OCI-LY7 (cell line): Measurements from ENCODE around the gene TBC1D5. TPM values are rescaled to one million over a fixed set of nuclear protein-coding genes. Genes with fewer than 3 reads are reported as not detected.
"Not testable (repeated sequence)": the region's sequence is repeated elsewhere in the genome, so short reads cannot be mapped to it uniquely, and the experiment has no call there.

Experiments
- BruUV-seq: library from RNA; stranded (reverse); fragments of 400-500 nt; replicated peaks from 2 replicates; lab custom pipeline; 2021; lab: Mats Ljungman, UMichigan
- CTCF ChIA-PET: fragments of 300-600 bp; sonication (Branson Sonifier 250); formaldehyde crosslinking; loops from one replicate; lab custom pipeline; 2022; ENCODE audit warnings: antibody characterized with exemption; ENCODE audit not compliant: unreplicated experiment; lab: Charles Lee
- POLR2A ChIA-PET: fragments of 300-600 bp; sonication (Branson Sonifier 250); formaldehyde crosslinking; loops from one replicate; lab custom pipeline; 2022; ENCODE audit warnings: antibody characterized with exemption; lab: Charles Lee
- DNase-seq: peaks from one replicate; pipeline ENCODE4 v3.0.0-alpha.2; 2015; ENCODE audit warnings: low spot score
- H2AFZ ChIP-seq: fragments of 200-600 bp; sonication (generic), shearing (Covaris generic); 2 replicates; pipeline ENCODE4 v1.6.1; 2014; ENCODE audit warnings: mild to moderate bottlenecking, antibody characterized with exemption, low read length, moderate library complexity
- H3K27ac ChIP-seq: fragments of 200-600 bp; sonication (generic); 2 replicates; pipeline ENCODE4 v1.5.1; 2014; ENCODE audit warnings: mixed run types, low read depth, mild to moderate bottlenecking, moderate library complexity, low read length, inconsistent platforms; ENCODE audit not compliant: poor library complexity, severe bottlenecking
- H3K36me3 ChIP-seq: fragments of 200-600 bp; sonication (generic); 2 replicates; pipeline ENCODE4 v1.6.1; 2014; ENCODE audit warnings: mild to moderate bottlenecking, antibody characterized with exemption, low read length, moderate library complexity, mixed read lengths; ENCODE audit not compliant: insufficient read depth
- H3K4me1 ChIP-seq: fragments of 200-600 bp; sonication (generic); 2 replicates; pipeline ENCODE4 v1.5.1; 2014; ENCODE audit warnings: mild to moderate bottlenecking, low read length; ENCODE audit not compliant: insufficient read depth, poor library complexity, severe bottlenecking
- H3K4me2 ChIP-seq: fragments of 200-600 bp; sonication (generic); 2 replicates; pipeline ENCODE4 v1.6.1; 2014; ENCODE audit warnings: mild to moderate bottlenecking, low read length
- H3K4me3 ChIP-seq: fragments of 200-600 bp; sonication (generic); 2 replicates; pipeline ENCODE4 v1.5.1; 2014; ENCODE audit warnings: mild to moderate bottlenecking, low read depth, low read length; ENCODE audit not compliant: poor library complexity, severe bottlenecking
- H3K79me2 ChIP-seq: fragments of 200-600 bp; sonication (generic); 2 replicates; pipeline ENCODE4 v1.6.1; 2016; ENCODE audit warnings: low read depth, mild to moderate bottlenecking, low read length, moderate library complexity, mixed read lengths; ENCODE audit not compliant: insufficient read depth
- H3K9me2 ChIP-seq: fragments of 200-600 bp; sonication (generic); 2 replicates; pipeline ENCODE4 v1.6.1; 2016; ENCODE audit warnings: mild to moderate bottlenecking, low read length, mixed read lengths; ENCODE audit not compliant: insufficient read depth
- H3K9me3 ChIP-seq: fragments of 200-600 bp; sonication (generic); 2 replicates; pipeline ENCODE4 v1.6.1; 2014; ENCODE audit warnings: mild to moderate bottlenecking, mixed run types, low read length, mixed read lengths
- H4K20me1 ChIP-seq: fragments of 200-600 bp; sonication (generic); 2 replicates; pipeline ENCODE4 v1.6.1; 2014; ENCODE audit warnings: mild to moderate bottlenecking, antibody characterized with exemption, low read length, moderate library complexity, mixed read lengths; ENCODE audit not compliant: insufficient read depth
- EZH2phosphoT487 ChIP-seq: fragments of 200-600 bp; sonication (generic); IDR thresholded peaks from 2 replicates; pipeline ENCODE4 v1.6.1; 2018; ENCODE audit warnings: low read depth, borderline replicate concordance, mild to moderate bottlenecking, mixed run types, antibody characterized with exemption, low read length, moderate library complexity, mixed read lengths
- intact Hi-C: fragments of 100-400 bp; cut with micrococcal nuclease; formaldehyde crosslinking; loops from one replicate; pipeline ENCODE4 v1.10.0; 2022; ENCODE audit not compliant: unreplicated experiment
- total RNA-seq, 2 experiments: library from RNA; depleted of rRNA in 1 of 2; stranded (reverse); fragments of >200 nt in 1 of 2; shearing (Covaris generic) in 1 of 2; gene quantifications; 2 replicates each; pipeline ENCODE4 v1.2.3, GENCODE V29; 2014 to 2022
- TF ChIP-seq, protein P1 (sequence below): fragments of 200-600 bp; sonication (generic); conservative IDR thresholded peaks from 2 replicates; pipeline ENCODE4 v1.5.1; 2014; ENCODE audit warnings: mild to moderate bottlenecking, antibody characterized with exemption, low read length, moderate library complexity, mixed read lengths

Gene TBC1D5
- total RNA-seq, 2 experiments from 2014 or later = 78.5 to 82.4 TPM

DNA sequence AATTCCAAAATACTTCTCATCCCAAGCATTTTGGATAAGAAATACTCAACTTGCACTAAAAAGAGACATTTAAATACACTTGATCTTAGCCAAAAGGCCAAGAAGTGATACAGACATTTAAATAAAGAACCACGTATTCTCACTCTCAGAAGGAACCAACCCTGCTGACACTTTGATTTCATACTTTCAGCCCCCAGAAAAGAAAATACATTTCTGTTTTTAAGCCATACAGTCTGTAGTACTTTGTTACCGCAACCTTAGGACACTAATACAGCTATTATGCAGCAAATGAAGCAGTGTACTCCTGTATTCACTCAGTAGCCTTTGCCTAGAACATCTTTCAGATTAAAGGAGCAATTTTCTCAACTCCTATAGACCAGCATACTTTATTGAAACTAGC, 86.7 kb downstream of the TBC1D5 start:
- intact Hi-C loops = no loop called here
- no peak overlapping the region for H2AFZ ChIP-seq
- no TSS peak for BruUV-seq

GRCh38 chr3:17649748-17650147, 92.7 kb downstream of the TBC1D5 start:
- CTCF ChIA-PET, H3K36me3 ChIP-seq, H4K20me1 ChIP-seq, intact Hi-C loops, H3K79me2 ChIP-seq, POLR2A ChIA-PET, H3K4me2 ChIP-seq, H3K4me1 ChIP-seq, BruUV-seq, H3K9me2 ChIP-seq, H3K27ac ChIP-seq, H3K9me3 ChIP-seq, DNase-seq, H3K4me3 ChIP-seq, H2AFZ ChIP-seq: not testable (repeated sequence)

More for the DNA sequence above, 86.7 kb downstream of the TBC1D5 start:
- Histone ChIP-seq H3K4me3 (no peak overlapping the region), H3K4me1 (no peaks in the 10 kb centered on the region), H3K9me2 (no peaks in the 10 kb centered on the region), H4K20me1 (0 out of 2 replicates have a peak, but pooled peaks cover 3% of the 10 kb centered on the region), H3K36me3 (no peaks in the 10 kb centered on the region), H3K4me2 (no peak overlapping the region), H3K9me3 (no peaks in the 10 kb centered on the region), H3K27ac (no peak overlapping the region), H3K79me2 (no peaks in the 10 kb centered on the region)
- DNase-seq = no peak
- ChIA-PET CTCF (no interaction called here), POLR2A (interaction anchor here (0.6 kb wide), 1 partner anchor 603 kb away, joined by 5 read pairs; no protein-coding TSS in a partner anchor)
- TF ChIP-seq EZH2phosphoT487 = no peak

- H3K4me3 ChIP-seq, DNase-seq, POLR2A ChIA-PET, H3K79me2 ChIP-seq, H3K9me2 ChIP-seq, H2AFZ ChIP-seq, H3K4me1 ChIP-seq, H3K4me2 ChIP-seq, CTCF ChIA-PET, intact Hi-C loops, H3K36me3 ChIP-seq, BruUV-seq, H4K20me1 ChIP-seq, H3K9me3 ChIP-seq, H3K27ac ChIP-seq: not testable (repeated sequence)
Observed at GRCh38 chr3:17648630-17649355, 93.6 kb downstream of the TBC1D5 start.

GRCh38 chr3:17645074-17645698, 97.2 kb downstream of the TBC1D5 start:
- H3K4me3 ChIP-seq = no peak overlapping the region
- TF ChIP-seq EZH2phosphoT487 = no peak
- TF ChIP-seq, protein P1, sequence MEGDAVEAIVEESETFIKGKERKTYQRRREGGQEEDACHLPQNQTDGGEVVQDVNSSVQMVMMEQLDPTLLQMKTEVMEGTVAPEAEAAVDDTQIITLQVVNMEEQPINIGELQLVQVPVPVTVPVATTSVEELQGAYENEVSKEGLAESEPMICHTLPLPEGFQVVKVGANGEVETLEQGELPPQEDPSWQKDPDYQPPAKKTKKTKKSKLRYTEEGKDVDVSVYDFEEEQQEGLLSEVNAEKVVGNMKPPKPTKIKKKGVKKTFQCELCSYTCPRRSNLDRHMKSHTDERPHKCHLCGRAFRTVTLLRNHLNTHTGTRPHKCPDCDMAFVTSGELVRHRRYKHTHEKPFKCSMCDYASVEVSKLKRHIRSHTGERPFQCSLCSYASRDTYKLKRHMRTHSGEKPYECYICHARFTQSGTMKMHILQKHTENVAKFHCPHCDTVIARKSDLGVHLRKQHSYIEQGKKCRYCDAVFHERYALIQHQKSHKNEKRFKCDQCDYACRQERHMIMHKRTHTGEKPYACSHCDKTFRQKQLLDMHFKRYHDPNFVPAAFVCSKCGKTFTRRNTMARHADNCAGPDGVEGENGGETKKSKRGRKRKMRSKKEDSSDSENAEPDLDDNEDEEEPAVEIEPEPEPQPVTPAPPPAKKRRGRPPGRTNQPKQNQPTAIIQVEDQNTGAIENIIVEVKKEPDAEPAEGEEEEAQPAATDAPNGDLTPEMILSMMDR = peak; percentile 88
- no peak overlapping the region for H3K27ac ChIP-seq
- no peak overlapping the region for H3K4me2 ChIP-seq
- H3K4me1 ChIP-seq = no peaks in the 10 kb centered on the region
- intact Hi-C loops = loop anchor here (1.0 kb wide), 1 partner anchor 196 kb away; no protein-coding TSS in a partner anchor
- no peaks in the 10 kb centered on the region for H3K9me3 ChIP-seq
- H4K20me1 ChIP-seq = no peaks in the 10 kb centered on the region; the same call in 1 of the 2 replicates
- DNase-seq = peak; percentile 45
- POLR2A ChIA-PET = interaction anchor here (0.6 to 1.6 kb wide), 2 partner anchors 14 to 86 kb away, joined by 5 to 6 read pairs; no protein-coding TSS in a partner anchor
- no peaks in the 10 kb centered on the region for H3K36me3 ChIP-seq
- no peaks in the 10 kb centered on the region; the same call in 1 of the 2 replicates for H3K79me2 ChIP-seq
- CTCF ChIA-PET = interaction anchor here (0.6 kb wide), 1 partner anchor 834 kb away, joined by 3 read pairs; no protein-coding TSS in a partner anchor
- BruUV-seq = no TSS peak
- no peak overlapping the region for H2AFZ ChIP-seq
- no peaks in the 10 kb centered on the region for H3K9me2 ChIP-seq
